WTC11 (cell line): ENCODE measurements around the gene ACSF3. TPM values are rescaled to one million over a fixed set of nuclear protein-coding genes. Genes with fewer than 3 reads are reported as not detected.

Experiments used
- ATAC-seq: fragments of 200-7000 bp; cut with Tn5 transposase; 2 replicates; pipeline ENCODE4 v1.10.0; 2021; ENCODE audit warnings: mild to moderate bottlenecking, moderate library complexity
- CTCF ChIA-PET: fragments of 300-600 bp; sonication (Branson Sonifier 250); formaldehyde crosslinking; loops from one replicate; lab custom pipeline; 2021; ENCODE audit warnings: antibody characterized with exemption; lab: Charles Lee
- POLR2A ChIA-PET: fragments of 350-600 bp; sonication (Branson Sonifier 250); formaldehyde crosslinking; loops from one replicate; lab custom pipeline; 2021; ENCODE audit warnings: antibody characterized with exemption; lab: Charles Lee
- DNase-seq: peaks from one replicate; pipeline ENCODE4 v3.0.0; 2021; ENCODE audit warnings: low spot score
- H3K27ac Mint-ChIP-seq: 2 replicates; pipeline ENCODE4 v1.8.0; 2021; ENCODE audit warnings: mixed read lengths
- H3K27me3 Mint-ChIP-seq: 2 replicates; pipeline ENCODE4 v1.8.0; 2021; ENCODE audit warnings: low read depth, mild to moderate bottlenecking, moderate library complexity, mixed read lengths
- H3K36me3 Mint-ChIP-seq: 2 replicates; pipeline ENCODE4 v1.8.0; 2021; ENCODE audit warnings: mixed read lengths
- H3K4me1 Mint-ChIP-seq: 2 replicates; pipeline ENCODE4 v1.8.0; 2022; ENCODE audit warnings: mixed read lengths
- H3K4me3 Mint-ChIP-seq: 2 replicates; pipeline ENCODE4 v1.8.0; 2021; ENCODE audit warnings: mild to moderate bottlenecking, moderate library complexity, mixed read lengths
- H3K9me3 Mint-ChIP-seq: 2 replicates; pipeline ENCODE4 v1.8.0; 2021; ENCODE audit warnings: mixed read lengths
- ATF1 ChIP-seq: sonication (generic); formaldehyde crosslinking; IDR thresholded peaks from 2 replicates; pipeline ENCODE4 v1.8.1; 2023; ENCODE audit warnings: mild to moderate bottlenecking, moderate library complexity, missing genetic modification reagents
- CDX4 ChIP-seq: fragments of 250-450 bp; sonication (Bioruptor Pico); IDR thresholded peaks from 2 replicates; pipeline ENCODE4 v1.9.0; 2021; ENCODE audit warnings: moderate library complexity, mild to moderate bottlenecking, inconsistent platforms, borderline replicate concordance
- EMX1 ChIP-seq: fragments of 250-450 bp; sonication (Bioruptor Pico); IDR thresholded peaks from 2 replicates; pipeline ENCODE4 v1.8.0; 2021; ENCODE audit warnings: mild to moderate bottlenecking
- FOXK1 ChIP-seq: sonication (generic); formaldehyde crosslinking; IDR thresholded peaks from 2 replicates; pipeline ENCODE4 v1.8.0; 2022; ENCODE audit warnings: mild to moderate bottlenecking, moderate library complexity, missing genetic modification reagents
- FOXP1 ChIP-seq: sonication (generic); formaldehyde crosslinking; IDR thresholded peaks from 2 replicates; pipeline ENCODE4 v1.8.0; 2022; ENCODE audit warnings: missing genetic modification reagents, mild to moderate bottlenecking, moderate library complexity, borderline replicate concordance
- GABPB1 ChIP-seq: sonication (generic); formaldehyde crosslinking; IDR thresholded peaks from 2 replicates; pipeline ENCODE4 v1.8.1; 2023; ENCODE audit warnings: mild to moderate bottlenecking, missing genetic modification reagents
- GRHL2 ChIP-seq: fragments of 250-450 bp; sonication (Bioruptor Pico); IDR thresholded peaks from 2 replicates; pipeline ENCODE4 v1.8.0; 2022; ENCODE audit warnings: mild to moderate bottlenecking, moderate library complexity; ENCODE audit not compliant: insufficient replicate concordance, severe bottlenecking
- KAT7 ChIP-seq: sonication (generic); formaldehyde crosslinking; IDR thresholded peaks from 2 replicates; pipeline ENCODE4 v1.8.1; 2023; ENCODE audit warnings: missing genetic modification reagents, mild to moderate bottlenecking, borderline replicate concordance
- MYBL2 ChIP-seq: sonication (generic); formaldehyde crosslinking; IDR thresholded peaks from 2 replicates; pipeline ENCODE4 v1.8.1; 2023; ENCODE audit warnings: mild to moderate bottlenecking, moderate library complexity, missing genetic modification reagents
- NFATC4 ChIP-seq: fragments of 250-450 bp; sonication (Bioruptor Pico); IDR thresholded peaks from 2 replicates; pipeline ENCODE4 v1.9.0; 2021; ENCODE audit warnings: mild to moderate bottlenecking
- RORB ChIP-seq: fragments of 250-450 bp; sonication (Bioruptor Pico); IDR thresholded peaks from 2 replicates; pipeline ENCODE4 v1.9.0; 2021; ENCODE audit warnings: mild to moderate bottlenecking
- SMAD4 ChIP-seq: sonication (generic); formaldehyde crosslinking; IDR thresholded peaks from 2 replicates; pipeline ENCODE4 v1.8.0; 2022; ENCODE audit warnings: mild to moderate bottlenecking, missing genetic modification reagents
- SP1 ChIP-seq: sonication (generic); formaldehyde crosslinking; conservative IDR thresholded peaks from 2 replicates; pipeline ENCODE4 v1.8.1; 2022; ENCODE audit warnings: missing genetic modification reagents
- TCF7 ChIP-seq: sonication (generic); formaldehyde crosslinking; IDR thresholded peaks from 2 replicates; pipeline ENCODE4 v1.8.0; 2022; ENCODE audit warnings: mild to moderate bottlenecking, low read depth, missing genetic modification reagents, moderate library complexity
- ZNF232 ChIP-seq: sonication (generic); formaldehyde crosslinking; IDR thresholded peaks from 2 replicates; pipeline ENCODE4 v1.8.0; 2022; ENCODE audit warnings: mild to moderate bottlenecking, missing genetic modification reagents
- ZNF423 ChIP-seq: fragments of 250-450 bp; sonication (Bioruptor Pico); IDR thresholded peaks from 2 replicates; pipeline ENCODE4 v2.1.2; 2022; ENCODE audit warnings: mild to moderate bottlenecking, moderate library complexity
- ZSCAN18 ChIP-seq: fragments of 250-450 bp; sonication (Bioruptor Pico); IDR thresholded peaks from 2 replicates; pipeline ENCODE4 v2.1.2; 2022; ENCODE audit warnings: mild to moderate bottlenecking, moderate library complexity
- total RNA-seq: library from RNA; stranded (reverse); gene quantifications from 3 replicates; pipeline ENCODE4 v1.2.3, GENCODE V29; 2021
- TF ChIP-seq, protein P1 (sequence below): sonication (generic); formaldehyde crosslinking; IDR thresholded peaks from 2 replicates; pipeline ENCODE4 v1.8.0; 2023; ENCODE audit warnings: missing genetic modification reagents
- TF ChIP-seq, protein P2 (sequence below): fragments of 250-450 bp; sonication (Bioruptor Pico); IDR thresholded peaks from 2 replicates; pipeline ENCODE4 v1.9.0; 2021; ENCODE audit warnings: mild to moderate bottlenecking
- TF ChIP-seq, protein P3 (sequence below): fragments of 250-450 bp; sonication (Bioruptor Pico); IDR thresholded peaks from 2 replicates; pipeline ENCODE4 v1.9.0; 2021; ENCODE audit warnings: mild to moderate bottlenecking, borderline replicate concordance

ACSF3 gene
- total RNA-seq, 1 experiment from 2014 or later, result 22.9 TPM

GRCh38 chr16:89176147-89176690 is 82.6 kb downstream of the ACSF3 start (continued):
- TF ChIP-seq, protein P1, sequence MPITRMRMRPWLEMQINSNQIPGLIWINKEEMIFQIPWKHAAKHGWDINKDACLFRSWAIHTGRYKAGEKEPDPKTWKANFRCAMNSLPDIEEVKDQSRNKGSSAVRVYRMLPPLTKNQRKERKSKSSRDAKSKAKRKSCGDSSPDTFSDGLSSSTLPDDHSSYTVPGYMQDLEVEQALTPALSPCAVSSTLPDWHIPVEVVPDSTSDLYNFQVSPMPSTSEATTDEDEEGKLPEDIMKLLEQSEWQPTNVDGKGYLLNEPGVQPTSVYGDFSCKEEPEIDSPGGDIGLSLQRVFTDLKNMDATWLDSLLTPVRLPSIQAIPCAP, result no peak
- no peak for TF ChIP-seq EMX1 (CRISPR knock-in tag)
- no peak for TF ChIP-seq NFATC4
- no peak for TF ChIP-seq KAT7
- TF ChIP-seq, protein P2, sequence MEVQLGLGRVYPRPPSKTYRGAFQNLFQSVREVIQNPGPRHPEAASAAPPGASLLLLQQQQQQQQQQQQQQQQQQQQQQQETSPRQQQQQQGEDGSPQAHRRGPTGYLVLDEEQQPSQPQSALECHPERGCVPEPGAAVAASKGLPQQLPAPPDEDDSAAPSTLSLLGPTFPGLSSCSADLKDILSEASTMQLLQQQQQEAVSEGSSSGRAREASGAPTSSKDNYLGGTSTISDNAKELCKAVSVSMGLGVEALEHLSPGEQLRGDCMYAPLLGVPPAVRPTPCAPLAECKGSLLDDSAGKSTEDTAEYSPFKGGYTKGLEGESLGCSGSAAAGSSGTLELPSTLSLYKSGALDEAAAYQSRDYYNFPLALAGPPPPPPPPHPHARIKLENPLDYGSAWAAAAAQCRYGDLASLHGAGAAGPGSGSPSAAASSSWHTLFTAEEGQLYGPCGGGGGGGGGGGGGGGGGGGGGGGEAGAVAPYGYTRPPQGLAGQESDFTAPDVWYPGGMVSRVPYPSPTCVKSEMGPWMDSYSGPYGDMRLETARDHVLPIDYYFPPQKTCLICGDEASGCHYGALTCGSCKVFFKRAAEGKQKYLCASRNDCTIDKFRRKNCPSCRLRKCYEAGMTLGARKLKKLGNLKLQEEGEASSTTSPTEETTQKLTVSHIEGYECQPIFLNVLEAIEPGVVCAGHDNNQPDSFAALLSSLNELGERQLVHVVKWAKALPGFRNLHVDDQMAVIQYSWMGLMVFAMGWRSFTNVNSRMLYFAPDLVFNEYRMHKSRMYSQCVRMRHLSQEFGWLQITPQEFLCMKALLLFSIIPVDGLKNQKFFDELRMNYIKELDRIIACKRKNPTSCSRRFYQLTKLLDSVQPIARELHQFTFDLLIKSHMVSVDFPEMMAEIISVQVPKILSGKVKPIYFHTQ (CRISPR knock-in tag), result no peak
- no peak for TF ChIP-seq ZNF232 (CRISPR knock-in tag)

DNA sequence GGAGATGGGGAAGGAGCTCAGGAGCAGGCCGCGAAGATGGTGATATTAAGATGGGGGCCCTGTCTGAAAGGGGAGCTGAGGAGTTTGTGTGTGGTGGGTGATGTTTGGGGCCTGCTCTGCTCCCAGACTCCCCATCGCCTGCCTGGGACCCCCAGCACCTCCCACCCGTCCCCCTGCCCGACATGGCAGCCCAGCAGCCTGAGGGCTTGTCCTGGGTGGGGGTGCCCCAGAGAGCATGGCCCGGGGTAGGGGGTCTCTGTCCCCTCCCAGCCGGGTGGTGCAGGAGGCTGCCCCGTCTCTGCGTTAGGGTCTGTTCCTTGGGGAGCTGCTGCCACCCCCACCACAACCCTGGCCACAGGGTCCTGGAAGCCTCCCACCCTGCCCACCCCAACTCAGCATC is 83.1 kb downstream of the ACSF3 start:
- no peaks in the 10 kb centered on the region for H3K36me3 Mint-ChIP-seq
- CTCF ChIA-PET, result interaction anchor here (0.6 to 1.5 kb wide), 3 partner anchors 9 to 439 kb away, joined by 3 to 10 read pairs (median 8); no protein-coding TSS in a partner anchor
- no peak overlapping the region for H3K27ac Mint-ChIP-seq
- DNase-seq, result no peak
- H3K9me3 Mint-ChIP-seq, result no peaks in the 10 kb centered on the region
- no peak for ATAC-seq
- H3K4me1 Mint-ChIP-seq, result peaks cover 7% of the 10 kb centered on the region; the same call in 1 of the 2 replicates
- TF ChIP-seq FOXK1 (CRISPR knock-in tag) (no peak), SMAD4 (CRISPR knock-in tag) (no peak), ATF1 (CRISPR knock-in tag) (no peak), SP1 (CRISPR knock-in tag) (no peak), GRHL2 (CRISPR knock-in tag) (no peak), MYBL2 (no peak), TCF7 (CRISPR knock-in tag) (no peak), RORB (CRISPR knock-in tag) (no peak), ZNF232 (CRISPR knock-in tag) (no peak), ZNF423 (CRISPR knock-in tag) (no peak), FOXP1 (CRISPR knock-in tag) (no peak), CDX4 (no peak), GABPB1 (CRISPR knock-in tag) (no peak), ZSCAN18 (no peak)
- TF ChIP-seq, protein P3, sequence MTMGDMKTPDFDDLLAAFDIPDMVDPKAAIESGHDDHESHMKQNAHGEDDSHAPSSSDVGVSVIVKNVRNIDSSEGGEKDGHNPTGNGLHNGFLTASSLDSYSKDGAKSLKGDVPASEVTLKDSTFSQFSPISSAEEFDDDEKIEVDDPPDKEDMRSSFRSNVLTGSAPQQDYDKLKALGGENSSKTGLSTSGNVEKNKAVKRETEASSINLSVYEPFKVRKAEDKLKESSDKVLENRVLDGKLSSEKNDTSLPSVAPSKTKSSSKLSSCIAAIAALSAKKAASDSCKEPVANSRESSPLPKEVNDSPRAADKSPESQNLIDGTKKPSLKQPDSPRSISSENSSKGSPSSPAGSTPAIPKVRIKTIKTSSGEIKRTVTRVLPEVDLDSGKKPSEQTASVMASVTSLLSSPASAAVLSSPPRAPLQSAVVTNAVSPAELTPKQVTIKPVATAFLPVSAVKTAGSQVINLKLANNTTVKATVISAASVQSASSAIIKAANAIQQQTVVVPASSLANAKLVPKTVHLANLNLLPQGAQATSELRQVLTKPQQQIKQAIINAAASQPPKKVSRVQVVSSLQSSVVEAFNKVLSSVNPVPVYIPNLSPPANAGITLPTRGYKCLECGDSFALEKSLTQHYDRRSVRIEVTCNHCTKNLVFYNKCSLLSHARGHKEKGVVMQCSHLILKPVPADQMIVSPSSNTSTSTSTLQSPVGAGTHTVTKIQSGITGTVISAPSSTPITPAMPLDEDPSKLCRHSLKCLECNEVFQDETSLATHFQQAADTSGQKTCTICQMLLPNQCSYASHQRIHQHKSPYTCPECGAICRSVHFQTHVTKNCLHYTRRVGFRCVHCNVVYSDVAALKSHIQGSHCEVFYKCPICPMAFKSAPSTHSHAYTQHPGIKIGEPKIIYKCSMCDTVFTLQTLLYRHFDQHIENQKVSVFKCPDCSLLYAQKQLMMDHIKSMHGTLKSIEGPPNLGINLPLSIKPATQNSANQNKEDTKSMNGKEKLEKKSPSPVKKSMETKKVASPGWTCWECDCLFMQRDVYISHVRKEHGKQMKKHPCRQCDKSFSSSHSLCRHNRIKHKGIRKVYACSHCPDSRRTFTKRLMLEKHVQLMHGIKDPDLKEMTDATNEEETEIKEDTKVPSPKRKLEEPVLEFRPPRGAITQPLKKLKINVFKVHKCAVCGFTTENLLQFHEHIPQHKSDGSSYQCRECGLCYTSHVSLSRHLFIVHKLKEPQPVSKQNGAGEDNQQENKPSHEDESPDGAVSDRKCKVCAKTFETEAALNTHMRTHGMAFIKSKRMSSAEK (CRISPR knock-in tag), result no peak
- TF ChIP-seq, all 79 proteins: peak for 0
- Mint-ChIP-seq H3K4me3 (no peak overlapping the region), H3K27me3 (peaks cover 3% of the 10 kb centered on the region; the same call in 1 of the 2 replicates)
- POLR2A ChIA-PET, result no interaction called here
